Measurements from ENCODE around the gene MMP14. TPM values are rescaled to one million over a fixed set of nuclear protein-coding genes. Genes with fewer than 3 reads are reported as not detected.

MMP14 gene
- total and polyA plus RNA-seq, 2 of the 8 experiments (the other 6 are each of a cell fraction or from before 2014, with no cell fraction given), result 58.2 to 86.8 TPM

DNA sequence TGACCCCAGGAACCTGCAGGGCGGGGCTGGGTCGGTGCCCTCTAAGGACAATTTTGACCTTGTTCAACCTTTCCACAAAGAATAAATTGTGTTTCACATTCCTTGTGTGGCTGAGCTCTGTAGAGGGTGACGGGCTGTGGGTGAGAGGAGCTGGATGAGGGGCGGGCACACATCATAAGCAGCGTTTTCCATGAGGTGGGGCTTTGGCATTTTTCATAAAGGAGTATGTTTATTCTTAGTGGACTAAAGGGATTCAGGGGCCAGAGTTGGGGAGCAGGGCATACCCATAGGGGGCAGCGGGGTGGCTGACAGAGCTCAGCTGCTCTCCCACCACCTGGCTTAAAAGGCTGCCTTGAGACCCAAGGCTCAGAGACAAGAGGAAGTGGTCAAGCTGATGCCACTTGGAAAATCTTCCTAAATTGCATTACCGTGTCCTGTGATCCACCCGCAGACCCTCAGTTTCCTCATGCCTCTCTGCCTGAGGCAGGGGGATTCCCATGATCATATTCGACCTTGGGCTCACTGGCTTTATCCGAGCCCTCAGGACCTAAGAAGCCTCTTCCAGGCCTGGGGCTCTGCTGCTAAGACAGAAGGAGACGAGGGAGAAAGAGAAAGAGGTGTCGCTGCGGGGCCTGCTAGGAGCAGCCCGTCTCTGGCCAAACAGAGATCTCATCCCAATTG lies 11.4 kb downstream of the MMP14 start:
- Histone ChIP-seq H4K91ac (replicated peaks; ENCODE audit: insufficient read length, low read length) (no peak overlapping the region), H3K23me2 (ENCODE audit: low read depth, low read length) (no peaks in the 10 kb centered on the region), H3K79me2 (ENCODE audit: control insufficient read depth in 1 of 2, insufficient read depth in 2 of 2, low read length in 2 of 2) (no peaks in the 10 kb centered on the region), H2AK5ac (ENCODE audit: low read depth, low read length) (no peak overlapping the region), H3K4me3 (ENCODE audit: extremely low read depth in 1 of 4, insufficient read depth in 2 of 4, low read depth in 3 of 4, low read length in 4 of 4) (no peak overlapping the region), H3K27ac (ENCODE audit: low read depth, low read length) (peak overlapping the region; percentile 8; the same call in 1 of the 2 replicates), H3K9me3 (ENCODE audit: insufficient read depth in 2 of 2, low read depth in 1 of 2, low read length in 1 of 2) (no peaks in the 10 kb centered on the region), H3K9ac (replicated peaks in 1 of 4; ENCODE audit: extremely low read depth in 1 of 4, low read depth in 3 of 4, low read length in 3 of 4) (no peak overlapping the region; a peak in 1 of 7 replicates), H2AFZ (ENCODE audit: low read length) (no peak overlapping the region), H2BK20ac (ENCODE audit: low read length) (0 out of 2 replicates have a peak overlapping the region, but pooled peaks have one; percentile 80), H3K56ac (replicated peaks; ENCODE audit: insufficient read length, low read depth, low read length) (no peak overlapping the region), H3K4me1 (replicated peaks in 1 of 4; ENCODE audit: control insufficient read depth in 3 of 4, insufficient read depth in 4 of 4, low read length in 3 of 4) (peaks cover 4 to 20% (median 10%) of the 10 kb centered on the region in 4 experiments), H2BK15ac (ENCODE audit: low read length) (peak overlapping the region; percentile 72; the same call in 1 of the 2 replicates), H4K20me1 (replicated peaks in 1 of 2; ENCODE audit: control insufficient read depth in 1 of 2, insufficient read depth in 2 of 2, low read length in 2 of 2) (peaks cover 0 to 2% of the 10 kb centered on the region in 2 experiments), H3K14ac (ENCODE audit: insufficient read length) (no peak overlapping the region), H4K8ac (ENCODE audit: extremely low read depth, insufficient read depth, low read length) (no peak overlapping the region), H3K79me1 (ENCODE audit: low read depth, low read length) (no peaks in the 10 kb centered on the region), H3K18ac (ENCODE audit: extremely low read depth, low read length) (no peak overlapping the region), H2BK12ac (ENCODE audit: low read depth, low read length) (peak overlapping the region; percentile 77; the same call in 1 of the 2 replicates), H2BK120ac (replicated peaks; ENCODE audit: low read depth, low read length) (no peak overlapping the region), H3K27me3 (replicated peaks in 1 of 4; ENCODE audit: control insufficient read depth in 3 of 4, extremely low read depth in 1 of 4, insufficient read depth in 3 of 4, low read length in 3 of 4) (no peaks in the 10 kb centered on the region), H3K36me3 (ENCODE audit: control insufficient read depth in 2 of 4, insufficient read depth in 4 of 4, low read length in 3 of 4) (peaks cover 4 to 30% (median 18%) of the 10 kb centered on the region in 4 experiments; a peak in 7 of 8 replicates), H3K4me2 (ENCODE audit: insufficient read depth in 1 of 2, low read depth in 2 of 2, low read length in 2 of 2) (no peak overlapping the region), H3K4ac (replicated peaks; ENCODE audit: insufficient read length, low read depth, low read length) (no peak overlapping the region), H4K5ac (ENCODE audit: insufficient read length, low read depth, low read length) (no peak overlapping the region), H3K23ac (ENCODE audit: insufficient read length) (no peak overlapping the region), H2BK5ac (ENCODE audit: low read depth, low read length) (peak overlapping the region; percentile 78)
- FAIRE-seq (no peak), DNase-seq (ENCODE audit: low read depth in 1 of 2, low spot score in 2 of 2) (peak in 1 of 2 experiments; percentile 53)
- POLR2A ChIA-PET (ENCODE audit: partially characterized antibody), result interaction anchor here (0.8 to 13.9 kb wide), 4 partner anchors 14 to 171 kb away, joined by 3 to 203 read pairs (median 44); partner anchors contain the start of genes MMP14 and MRPL52
- WGBS, 2 experiments (ENCODE audit: extremely low coverage in 1 of 2, insufficient coverage in 1 of 2, insufficient read length in 1 of 2, insufficient replicate concordance in 2 of 2, low coverage in 1 of 2, low lambda C conversion rate in 2 of 2, missing lambda C conversion rate in 1 of 2), result 80% methylated on average over 14 of the region's 14 CpGs; no CpG with 5 or more reads in 1 of the 2 experiments
- CTCF ChIA-PET (ENCODE audit: partially characterized antibody), result interaction anchor here (0.8 to 56.0 kb wide), 10 partner anchors 8 to 278 kb away, joined by 3 to 1562 read pairs (median 4); partner anchors contain the start of genes MMP14, MRPL52 and SLC7A7
- TF ChIP-seq, protein P1, sequence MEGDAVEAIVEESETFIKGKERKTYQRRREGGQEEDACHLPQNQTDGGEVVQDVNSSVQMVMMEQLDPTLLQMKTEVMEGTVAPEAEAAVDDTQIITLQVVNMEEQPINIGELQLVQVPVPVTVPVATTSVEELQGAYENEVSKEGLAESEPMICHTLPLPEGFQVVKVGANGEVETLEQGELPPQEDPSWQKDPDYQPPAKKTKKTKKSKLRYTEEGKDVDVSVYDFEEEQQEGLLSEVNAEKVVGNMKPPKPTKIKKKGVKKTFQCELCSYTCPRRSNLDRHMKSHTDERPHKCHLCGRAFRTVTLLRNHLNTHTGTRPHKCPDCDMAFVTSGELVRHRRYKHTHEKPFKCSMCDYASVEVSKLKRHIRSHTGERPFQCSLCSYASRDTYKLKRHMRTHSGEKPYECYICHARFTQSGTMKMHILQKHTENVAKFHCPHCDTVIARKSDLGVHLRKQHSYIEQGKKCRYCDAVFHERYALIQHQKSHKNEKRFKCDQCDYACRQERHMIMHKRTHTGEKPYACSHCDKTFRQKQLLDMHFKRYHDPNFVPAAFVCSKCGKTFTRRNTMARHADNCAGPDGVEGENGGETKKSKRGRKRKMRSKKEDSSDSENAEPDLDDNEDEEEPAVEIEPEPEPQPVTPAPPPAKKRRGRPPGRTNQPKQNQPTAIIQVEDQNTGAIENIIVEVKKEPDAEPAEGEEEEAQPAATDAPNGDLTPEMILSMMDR (IDR thresholded peaks at IDR 0.05; ENCODE audit: control extremely low read depth in 1 of 3, insufficient read depth in 1 of 3, low read depth in 1 of 3, low read length in 3 of 3), result peak in 2 of 3 experiments; percentile 31 to 42; a peak in 3 of 4 replicates
- TF ChIP-seq, protein P2, sequence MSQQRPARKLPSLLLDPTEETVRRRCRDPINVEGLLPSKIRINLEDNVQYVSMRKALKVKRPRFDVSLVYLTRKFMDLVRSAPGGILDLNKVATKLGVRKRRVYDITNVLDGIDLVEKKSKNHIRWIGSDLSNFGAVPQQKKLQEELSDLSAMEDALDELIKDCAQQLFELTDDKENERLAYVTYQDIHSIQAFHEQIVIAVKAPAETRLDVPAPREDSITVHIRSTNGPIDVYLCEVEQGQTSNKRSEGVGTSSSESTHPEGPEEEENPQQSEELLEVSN (IDR thresholded peaks at IDR 0.05), result no peak

Measured in H1 (cell line).